ENCODE measurements around the gene NEK11. TPM values are rescaled to one million over a fixed set of nuclear protein-coding genes. Genes with fewer than 3 reads are reported as not detected.

The NEK11 gene
- polyA plus RNA-seq, 3 donors: 0.31 to 0.56 (median 0.43) TPM

DNA sequence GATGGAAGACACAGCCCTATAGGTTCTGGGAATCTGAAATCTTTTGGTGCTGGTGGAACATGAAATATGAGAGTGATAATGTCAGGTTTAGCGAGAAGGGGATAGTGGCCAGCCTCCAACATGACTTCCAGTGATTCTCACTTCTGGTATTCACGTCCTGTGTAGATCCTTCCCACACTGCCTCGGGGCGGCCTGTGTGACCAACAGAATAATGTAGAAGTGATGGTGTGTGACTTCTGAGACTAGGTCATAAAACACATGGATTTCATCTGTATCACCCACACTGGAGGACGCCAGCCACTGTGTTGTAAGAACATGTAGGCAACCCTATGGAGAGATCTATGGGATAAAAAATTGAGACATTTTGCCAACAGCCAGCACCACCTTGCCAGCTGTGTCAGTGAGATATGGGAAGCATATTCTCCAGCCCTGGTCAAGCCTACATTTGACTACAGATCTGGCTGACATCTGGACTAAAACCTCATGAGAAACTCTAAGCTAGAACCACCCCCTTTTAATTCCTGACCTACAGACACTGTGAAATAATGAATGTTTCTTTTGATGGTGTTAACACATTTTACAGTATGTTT, 329.4 kb downstream of the NEK11 start:
- peaks cover 10% of the 10 kb centered on the region for H3K79me2 ChIP-seq (ENCODE audit: insufficient read depth, low read length)
- Mint-ChIP-seq H3K27me3 (ENCODE audit: low read depth in 3 of 3) (peaks cover 0 to 2% (median 0%) of the 10 kb centered on the region in 3 donors), H3K9me3 (peaks cover 0 to 1% (median 0%) of the 10 kb centered on the region in 7 donors), H3K27ac (peak overlapping the region in 2 of 7 donors; percentile 0 to 13), H3K36me3 (peaks cover 25 to 34% of the 10 kb centered on the region in 2 donors), H3K4me1 (peaks cover 17% of the 10 kb centered on the region), H3K4me3 (no peak overlapping the region)
- WGBS (ENCODE audit: insufficient coverage): no CpG with 5 or more reads among the region's 5 CpGs
- no peaks in the 10 kb centered on the region for H3K9me3 ChIP-seq (replicated peaks in 1 of 2; ENCODE audit: control insufficient read depth in 1 of 2, insufficient read depth in 1 of 2, low read length in 2 of 2)
- peaks cover 0 to 21% of the 10 kb centered on the region in 2 donors for H3K36me3 ChIP-seq (replicated peaks in 1 of 2; ENCODE audit: control insufficient read depth in 1 of 2, insufficient read depth in 2 of 2, low read length in 2 of 2)
- no peak overlapping the region for H2AFZ ChIP-seq (ENCODE audit: insufficient read depth, low read depth, low read length, poor library complexity, severe bottlenecking)
- peaks cover 0 to 7% of the 10 kb centered on the region in 2 donors for H3K4me1 ChIP-seq (ENCODE audit: control insufficient read depth in 1 of 2, insufficient read depth in 2 of 2, low read length in 2 of 2)
- no peak for DNase-seq
- no peak overlapping the region for H3K4me3 ChIP-seq (replicated peaks in 1 of 3; ENCODE audit: low read depth in 2 of 3, low read length in 3 of 3)
- intact Hi-C loops (cut with micrococcal nuclease): no loop called here
- no peak overlapping the region for H3K4me2 ChIP-seq (replicated peaks; ENCODE audit: extremely low read depth, low read length, poor library complexity, severe bottlenecking)
- H3K27me3 ChIP-seq (ENCODE audit: control insufficient read depth in 2 of 2, insufficient read depth in 2 of 2, low read length in 2 of 2): no peaks in the 10 kb centered on the region
- H3K27ac ChIP-seq (ENCODE audit: low read depth in 1 of 2, low read length in 2 of 2): no peak overlapping the region
- peaks cover 19% of the 10 kb centered on the region for H4K20me1 ChIP-seq (ENCODE audit: insufficient read depth, low read length)
- H3K9ac ChIP-seq (ENCODE audit: insufficient read depth, low read length, poor library complexity, severe bottlenecking): no peak overlapping the region
- TF ChIP-seq, protein P1, sequence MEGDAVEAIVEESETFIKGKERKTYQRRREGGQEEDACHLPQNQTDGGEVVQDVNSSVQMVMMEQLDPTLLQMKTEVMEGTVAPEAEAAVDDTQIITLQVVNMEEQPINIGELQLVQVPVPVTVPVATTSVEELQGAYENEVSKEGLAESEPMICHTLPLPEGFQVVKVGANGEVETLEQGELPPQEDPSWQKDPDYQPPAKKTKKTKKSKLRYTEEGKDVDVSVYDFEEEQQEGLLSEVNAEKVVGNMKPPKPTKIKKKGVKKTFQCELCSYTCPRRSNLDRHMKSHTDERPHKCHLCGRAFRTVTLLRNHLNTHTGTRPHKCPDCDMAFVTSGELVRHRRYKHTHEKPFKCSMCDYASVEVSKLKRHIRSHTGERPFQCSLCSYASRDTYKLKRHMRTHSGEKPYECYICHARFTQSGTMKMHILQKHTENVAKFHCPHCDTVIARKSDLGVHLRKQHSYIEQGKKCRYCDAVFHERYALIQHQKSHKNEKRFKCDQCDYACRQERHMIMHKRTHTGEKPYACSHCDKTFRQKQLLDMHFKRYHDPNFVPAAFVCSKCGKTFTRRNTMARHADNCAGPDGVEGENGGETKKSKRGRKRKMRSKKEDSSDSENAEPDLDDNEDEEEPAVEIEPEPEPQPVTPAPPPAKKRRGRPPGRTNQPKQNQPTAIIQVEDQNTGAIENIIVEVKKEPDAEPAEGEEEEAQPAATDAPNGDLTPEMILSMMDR (IDR thresholded peaks at IDR 0.05): no peak

DNA sequence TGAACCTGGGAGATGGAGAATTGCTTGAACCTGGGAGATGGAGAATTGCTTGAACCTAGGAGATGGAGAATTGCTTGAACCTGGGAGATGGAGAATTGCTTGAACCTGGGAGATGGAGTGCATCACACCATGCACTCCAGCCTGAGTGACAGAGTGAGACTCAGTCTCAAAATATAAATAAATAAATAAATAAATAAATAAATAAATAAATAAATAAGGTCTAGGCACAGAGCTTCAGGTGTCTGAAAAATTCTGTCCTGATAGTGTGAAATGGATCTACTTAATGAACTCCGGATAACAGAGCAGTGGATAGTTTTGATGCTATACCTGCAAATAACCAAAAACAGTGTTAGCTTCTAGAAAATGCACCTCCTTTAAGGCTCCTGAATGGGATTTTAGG, 330.6 kb downstream of the NEK11 start:
- H3K9me3 Mint-ChIP-seq: peaks cover 0 to 3% (median 1%) of the 10 kb centered on the region in 7 donors
- Histone ChIP-seq H2AFZ (ENCODE audit: insufficient read depth, low read depth, low read length, poor library complexity, severe bottlenecking) (no peak overlapping the region), H3K9me3 (replicated peaks in 1 of 2; ENCODE audit: control insufficient read depth in 1 of 2, insufficient read depth in 1 of 2, low read length in 2 of 2) (no peaks in the 10 kb centered on the region), H4K20me1 (ENCODE audit: insufficient read depth, low read length) (peaks cover 19% of the 10 kb centered on the region), H3K79me2 (ENCODE audit: insufficient read depth, low read length) (peaks cover 14% of the 10 kb centered on the region), H3K9ac (ENCODE audit: insufficient read depth, low read length, poor library complexity, severe bottlenecking) (no peak overlapping the region), H3K27me3 (ENCODE audit: control insufficient read depth in 2 of 2, insufficient read depth in 2 of 2, low read length in 2 of 2) (peaks cover 0 to 10% of the 10 kb centered on the region in 2 donors), H3K36me3 (replicated peaks in 1 of 2; ENCODE audit: control insufficient read depth in 1 of 2, insufficient read depth in 2 of 2, low read length in 2 of 2) (peaks cover 0 to 21% of the 10 kb centered on the region in 2 donors), H3K4me3 (replicated peaks in 1 of 3; ENCODE audit: low read depth in 2 of 3, low read length in 3 of 3) (no peak overlapping the region), H3K27ac (ENCODE audit: low read depth in 1 of 2, low read length in 2 of 2) (no peak overlapping the region), H3K4me1 (ENCODE audit: control insufficient read depth in 1 of 2, insufficient read depth in 2 of 2, low read length in 2 of 2) (peaks cover 8 to 19% of the 10 kb centered on the region in 2 donors), H3K4me2 (replicated peaks; ENCODE audit: extremely low read depth, low read length, poor library complexity, severe bottlenecking) (no peak overlapping the region)
- WGBS (ENCODE audit: insufficient coverage): no CpG with 5 or more reads among the region's 1 CpG
- H3K36me3 Mint-ChIP-seq: peaks cover 23 to 31% of the 10 kb centered on the region in 2 donors
- H3K27ac Mint-ChIP-seq: no peak overlapping the region
- peaks cover 0 to 7% (median 0%) of the 10 kb centered on the region in 3 donors for H3K27me3 Mint-ChIP-seq (ENCODE audit: low read depth in 3 of 3)
- intact Hi-C loops (cut with micrococcal nuclease): no loop called here
- peaks cover 26% of the 10 kb centered on the region for H3K4me1 Mint-ChIP-seq
- no peak overlapping the region for H3K4me3 Mint-ChIP-seq
- TF ChIP-seq, protein P1 (IDR thresholded peaks at IDR 0.05): no peak
- DNase-seq: no peak
